HL-60/S4 treated with phorbol 12-myristate 13-acetate at 8.2 ng/mL for 4 days and 3 days (cell line): Measurements from ENCODE around the gene IGLL5.

Experiments used
- in situ Hi-C: fragments of 300-500 bp; cut with MboI; formaldehyde crosslinking; loops from 2 replicates; pipeline ENCODE4 v1.15.0; 2022; ENCODE audit warnings: low sequenced_read_pairs

IGLL5 gene

DNA sequence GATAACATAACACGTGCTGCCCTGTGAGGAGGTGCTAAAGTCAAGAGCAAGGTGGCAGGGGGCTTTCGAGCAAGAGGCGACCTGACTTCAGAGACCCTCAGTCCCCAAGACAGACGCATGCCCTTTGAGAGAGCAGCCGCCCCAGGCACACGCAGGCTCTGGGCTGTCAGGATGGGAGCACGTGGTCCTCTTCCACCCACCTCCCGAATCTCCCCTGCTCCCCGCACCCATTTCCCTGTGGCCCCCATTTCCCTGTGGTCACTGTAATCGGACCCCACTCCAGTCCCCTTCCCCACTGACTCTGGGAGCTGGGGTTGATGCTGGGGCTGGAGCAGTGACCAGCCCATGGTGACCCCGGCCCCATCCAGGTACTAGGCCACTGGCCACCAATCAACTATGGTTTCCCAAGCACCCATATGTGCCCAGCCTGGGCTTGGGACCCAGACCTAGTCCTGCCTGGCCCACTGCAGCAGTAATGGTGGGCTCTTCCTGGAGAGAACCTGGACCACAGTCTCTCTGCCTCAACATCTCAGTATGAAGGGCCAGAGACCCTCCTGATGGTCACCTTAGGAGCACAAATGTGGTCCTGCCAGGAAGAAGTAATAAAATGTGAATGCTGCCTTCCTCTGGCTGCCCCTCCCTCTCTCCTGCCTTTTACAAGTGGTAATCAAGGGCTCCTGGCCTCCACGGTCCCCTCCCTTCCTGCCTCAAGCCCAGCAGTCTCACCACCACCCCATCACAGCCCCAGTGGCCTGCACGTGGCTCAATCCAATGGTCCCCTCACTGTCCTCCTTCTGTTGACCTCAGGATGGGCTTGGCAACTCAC, 39.0 kb downstream of the IGLL5 start:
- in situ Hi-C loops: no loop called here

DNA sequence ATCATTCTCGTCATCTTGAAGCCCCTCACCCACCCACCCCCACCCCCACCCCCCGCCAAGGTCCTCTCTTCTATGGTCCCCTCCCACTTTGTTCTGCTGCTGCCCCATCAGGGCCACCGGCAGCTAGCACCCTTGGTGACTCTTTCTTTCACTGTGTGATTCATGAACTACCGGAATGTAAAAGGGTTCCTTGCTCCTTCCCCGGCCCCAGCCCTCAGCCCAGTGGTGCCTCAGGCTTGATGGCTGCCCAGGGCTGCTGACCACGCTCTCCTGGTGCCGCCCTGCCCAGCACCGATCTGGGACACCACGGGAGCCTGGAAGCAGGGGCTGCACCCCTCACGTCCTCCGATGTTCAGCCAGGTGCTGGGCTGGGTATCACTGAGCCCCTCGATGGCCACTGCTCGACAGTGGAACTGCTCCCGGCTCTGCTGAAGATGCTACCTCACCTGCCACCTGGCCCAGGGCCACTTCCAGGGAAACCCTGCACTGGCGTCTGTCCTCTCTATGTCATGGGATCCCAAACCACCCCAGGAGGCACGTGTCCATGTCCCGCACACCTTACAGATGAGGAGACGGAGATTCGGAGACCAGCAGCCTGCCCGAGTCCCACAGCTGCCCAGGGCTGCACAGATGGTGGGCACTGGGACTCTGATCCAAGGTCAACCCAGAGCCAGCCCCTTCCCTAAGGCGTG, 39.7 kb downstream of the IGLL5 start:
- in situ Hi-C loops: no loop called here

DNA sequence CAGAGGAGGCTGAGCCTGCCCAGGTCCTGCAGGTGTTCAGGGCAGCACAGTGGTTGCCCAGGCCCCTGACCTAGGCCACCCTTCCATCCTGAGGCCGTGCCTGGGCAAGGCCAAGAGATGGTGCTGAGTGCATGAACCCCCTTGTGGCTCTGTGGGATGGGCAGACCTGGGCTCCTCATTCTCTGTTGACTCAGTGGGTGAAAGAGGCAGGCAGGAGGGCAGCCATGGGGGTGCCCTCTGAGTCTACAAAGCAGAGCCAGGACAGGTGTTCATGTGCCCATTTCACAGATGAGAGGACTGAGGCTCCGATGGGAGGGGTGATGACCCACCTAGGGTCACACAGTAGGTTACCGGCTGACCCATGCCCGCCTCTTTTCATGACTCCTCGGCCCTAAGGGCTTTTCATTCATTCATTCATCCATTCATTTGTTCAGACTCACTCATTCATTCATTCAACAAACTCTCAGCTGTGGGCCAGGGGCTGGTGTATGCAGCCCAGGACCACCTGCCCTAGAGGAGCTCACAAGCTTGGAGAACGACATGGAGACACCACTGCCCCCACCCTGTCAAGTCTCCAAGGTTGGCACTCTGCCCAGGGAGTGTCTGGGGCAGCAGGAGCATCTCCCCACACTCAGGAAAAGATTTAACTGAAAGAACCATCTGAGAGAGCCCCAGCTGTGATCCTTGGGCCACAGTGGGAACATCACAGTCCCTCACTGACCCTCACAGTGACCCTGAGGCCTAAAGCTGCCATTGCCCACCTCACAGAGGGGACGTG, 40.5 kb downstream of the IGLL5 start:
- in situ Hi-C loops: no loop called here

DNA sequence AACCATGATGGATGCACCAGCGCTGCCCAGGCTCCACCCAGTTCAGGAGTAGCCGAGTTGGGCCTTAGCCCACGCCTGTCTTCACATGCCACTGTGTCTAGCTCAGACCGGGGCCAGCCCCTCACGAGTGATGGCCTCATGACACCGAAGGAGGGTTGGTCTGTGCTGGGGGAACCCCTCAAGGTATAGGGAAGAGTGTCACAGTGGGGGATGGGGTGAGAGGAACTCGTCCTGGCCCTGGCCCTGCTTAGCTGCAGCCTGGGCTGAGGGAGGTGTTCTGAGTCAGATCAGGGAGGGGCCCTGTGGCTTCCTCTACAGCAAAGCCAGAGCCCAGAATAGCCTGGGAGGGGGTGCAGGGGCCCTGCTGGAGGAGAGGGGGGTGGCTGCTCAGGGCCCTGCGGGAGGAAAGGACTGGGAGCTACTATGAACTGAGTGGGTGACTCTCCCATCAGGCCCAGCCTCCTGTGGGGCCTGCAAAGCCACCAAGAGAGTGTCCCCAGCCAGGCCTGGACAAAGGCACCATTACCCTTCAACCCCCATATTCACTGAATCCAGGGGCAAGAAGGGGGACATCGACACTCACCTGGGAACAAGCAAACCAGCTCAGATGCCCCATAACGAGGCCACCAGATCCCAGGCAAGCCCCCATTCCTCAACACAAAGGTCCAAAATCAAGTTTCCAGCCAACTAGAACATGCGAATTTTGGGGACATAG, 41.2 kb downstream of the IGLL5 start:
- in situ Hi-C loops: no loop called here

DNA sequence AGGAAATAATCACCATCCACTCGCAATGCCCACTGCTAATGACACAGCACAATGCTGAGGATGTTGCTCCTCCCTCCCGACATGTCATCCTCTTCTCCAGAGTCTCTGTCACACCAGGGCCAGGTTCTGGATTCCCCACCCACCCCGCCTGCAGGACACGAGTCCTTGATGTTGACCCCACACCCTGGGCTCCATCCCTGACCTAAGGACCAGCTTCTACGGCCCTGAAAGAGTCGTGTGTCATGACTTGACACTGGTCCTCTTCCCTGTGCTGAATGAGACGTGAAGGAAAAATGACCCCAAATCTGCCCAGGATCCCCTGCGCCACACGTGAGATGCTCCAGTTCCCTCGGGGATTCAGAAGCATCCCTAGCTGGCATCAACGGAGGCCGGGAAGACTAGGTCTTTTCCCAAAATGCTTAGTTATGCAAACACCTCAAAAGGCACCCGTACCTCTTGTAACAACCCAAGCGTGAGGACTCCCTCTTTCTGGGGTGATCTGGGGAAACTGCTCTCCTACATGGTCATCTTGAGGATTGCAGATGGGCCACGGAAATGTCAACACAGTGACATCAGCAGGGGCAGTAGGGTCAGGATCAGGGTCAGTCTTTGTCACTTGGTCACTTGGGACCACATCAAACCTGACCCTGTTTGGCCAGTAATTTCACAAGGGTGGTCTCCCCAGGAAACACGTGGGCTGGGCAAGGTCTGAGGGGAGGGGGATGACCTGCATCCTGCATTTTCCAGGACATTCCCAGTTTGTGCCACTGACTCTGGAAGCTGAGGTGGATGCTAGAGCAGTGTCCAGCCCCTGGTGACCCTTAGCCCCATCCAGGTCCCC, 42.0 kb downstream of the IGLL5 start:
- in situ Hi-C loops: no loop called here

DNA sequence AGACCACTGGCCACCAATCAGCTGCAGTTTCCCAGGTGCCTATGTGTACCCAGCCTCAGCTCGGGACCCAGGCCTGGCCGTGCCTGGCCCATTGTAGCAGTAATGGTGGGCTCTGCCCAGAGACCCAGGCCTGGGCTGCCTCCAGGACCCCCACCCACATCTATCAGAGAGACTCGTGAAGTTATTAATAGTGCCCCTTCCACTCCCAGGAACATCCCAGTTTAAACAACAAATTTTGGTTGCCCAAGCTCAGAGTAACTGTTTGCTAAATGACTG, 42.5 kb downstream of the IGLL5 start:
- in situ Hi-C loops: no loop called here

DNA sequence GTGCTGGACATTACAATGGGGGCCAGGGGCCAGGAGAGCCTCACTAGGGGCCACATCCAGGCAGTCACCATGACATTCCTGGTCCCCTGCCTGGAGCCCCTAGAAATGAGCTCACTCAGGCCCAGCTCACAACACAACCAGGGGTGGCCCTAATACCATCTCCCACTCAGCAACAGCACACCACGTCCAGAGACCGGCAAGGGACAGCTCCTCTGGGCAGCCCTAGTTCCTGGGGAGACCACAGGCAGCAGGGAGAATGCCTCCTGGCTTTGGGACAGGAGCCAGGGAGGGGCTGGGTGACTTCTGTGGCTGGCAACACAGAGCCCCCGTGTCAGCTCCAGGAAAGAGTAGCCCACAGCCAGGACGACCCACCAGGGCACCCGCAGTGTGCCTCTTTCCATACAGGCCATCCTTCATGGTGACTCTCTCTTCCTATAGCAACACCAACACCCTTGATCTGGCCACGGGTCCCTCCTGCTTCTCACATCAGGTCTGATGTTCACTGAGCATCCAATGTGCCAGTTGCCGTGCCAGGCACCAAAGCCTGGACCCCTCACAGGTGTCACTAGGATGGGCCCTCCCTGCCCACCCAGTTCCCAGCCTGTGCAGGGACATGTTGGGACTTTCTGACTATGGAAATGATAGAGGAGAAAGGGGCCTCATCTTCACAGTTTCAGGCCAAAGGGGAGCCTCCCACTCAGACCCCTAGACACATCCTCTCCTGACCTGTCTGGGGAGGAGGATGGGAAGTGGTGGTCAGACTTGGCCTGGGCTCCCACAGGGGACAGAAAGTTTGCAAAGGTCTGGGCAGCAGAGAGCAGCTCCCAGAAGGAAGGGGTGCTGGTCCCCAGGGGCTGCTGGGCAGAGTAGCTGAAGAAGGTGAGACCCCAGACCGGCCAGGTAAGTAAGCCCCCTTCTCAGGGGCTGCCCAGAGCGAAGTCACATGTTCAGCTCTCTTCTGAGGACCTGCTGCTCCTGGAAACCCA, 43.2 kb downstream of the IGLL5 start:
- in situ Hi-C loops: no loop called here

DNA sequence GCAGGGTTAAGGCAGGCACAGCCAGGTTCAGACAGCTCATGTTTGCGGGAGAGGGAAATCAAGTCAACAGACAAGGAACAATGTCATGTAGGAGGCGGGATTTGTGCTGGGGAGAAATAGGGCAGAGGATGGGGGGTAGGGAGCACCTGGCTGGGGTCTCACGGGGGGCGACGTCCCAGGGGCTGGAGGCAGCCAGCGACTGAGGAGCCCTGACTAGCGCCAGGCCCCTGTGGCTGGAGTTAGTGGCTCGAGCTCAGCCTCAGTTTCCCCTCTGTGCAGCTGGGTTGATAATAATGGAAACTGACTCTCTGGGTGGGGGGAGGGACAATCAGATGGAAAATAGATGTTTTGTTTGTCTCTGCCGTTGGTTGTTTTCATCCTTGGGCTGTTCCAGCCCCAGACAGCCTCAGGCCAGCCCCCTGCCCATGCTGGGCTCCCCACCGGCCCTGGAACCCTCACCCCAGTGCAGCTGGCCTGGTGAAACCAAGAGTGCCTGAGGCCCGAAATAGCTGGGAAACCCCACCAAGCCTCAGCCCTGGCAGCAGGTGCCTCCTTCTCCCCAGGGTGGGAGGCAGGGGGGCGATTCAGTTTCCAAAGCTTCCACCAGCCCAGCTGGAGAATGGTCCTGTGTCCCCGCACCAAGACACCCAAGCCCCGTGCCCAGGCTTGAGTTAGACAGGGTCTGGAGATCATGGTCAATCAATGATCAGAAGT, 44.1 kb downstream of the IGLL5 start:
- in situ Hi-C loops: no loop called here

DNA sequence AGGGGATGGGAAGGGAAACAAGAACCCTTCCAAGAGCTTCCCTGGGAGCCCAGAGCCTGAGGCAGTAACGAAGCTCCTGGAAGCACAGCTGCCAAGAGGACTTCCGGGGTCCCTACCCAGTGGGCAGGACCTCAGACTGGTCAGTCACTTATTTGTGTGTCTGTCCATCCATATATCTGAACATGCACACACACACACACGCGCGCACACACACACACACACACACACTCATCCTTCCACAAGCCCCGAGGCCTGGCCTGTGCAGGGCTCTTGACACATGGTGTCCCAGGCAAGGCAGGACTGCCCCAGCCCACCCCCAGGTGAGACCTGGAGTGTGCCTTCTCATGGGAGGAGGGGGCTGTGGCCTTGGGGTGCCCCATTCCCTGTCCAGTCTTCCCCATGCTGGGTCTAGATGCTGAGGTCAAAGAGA, 44.9 kb downstream of the IGLL5 start:
- in situ Hi-C loops: no loop called here

DNA sequence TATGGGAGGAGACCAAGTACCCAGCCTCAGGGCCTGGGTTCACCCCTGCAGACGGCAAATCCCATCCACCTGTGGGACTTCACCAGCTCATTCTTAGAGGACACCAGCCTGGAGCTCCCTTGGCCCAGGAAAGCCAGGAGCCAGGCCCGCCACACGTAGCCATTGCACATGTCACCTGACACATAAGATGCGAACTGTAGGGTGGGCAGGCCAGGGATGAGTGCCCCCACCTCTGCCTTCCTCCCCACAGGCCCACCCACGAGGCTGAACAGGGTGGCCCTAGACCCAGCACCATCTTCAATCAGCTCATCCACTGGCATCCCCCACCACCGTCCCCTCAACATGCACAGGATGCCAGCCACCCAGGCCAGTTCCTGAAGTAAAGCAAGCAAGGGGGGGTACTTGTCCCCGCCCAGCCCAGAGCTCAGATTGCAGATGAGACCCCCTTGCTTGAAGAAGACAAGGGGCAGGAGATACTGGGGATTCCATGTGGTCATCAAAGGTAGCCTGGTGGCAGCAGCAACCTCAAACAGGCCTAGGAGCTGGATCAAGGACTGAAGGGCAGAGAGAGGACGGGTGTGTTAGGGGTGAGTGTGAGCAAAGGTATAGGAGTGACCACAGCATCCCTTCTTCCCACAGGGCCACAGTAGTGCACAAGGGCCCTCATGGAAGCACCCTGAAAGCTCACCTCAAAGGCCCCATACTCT, 45.6 kb downstream of the IGLL5 start:
- in situ Hi-C loops: no loop called here

DNA sequence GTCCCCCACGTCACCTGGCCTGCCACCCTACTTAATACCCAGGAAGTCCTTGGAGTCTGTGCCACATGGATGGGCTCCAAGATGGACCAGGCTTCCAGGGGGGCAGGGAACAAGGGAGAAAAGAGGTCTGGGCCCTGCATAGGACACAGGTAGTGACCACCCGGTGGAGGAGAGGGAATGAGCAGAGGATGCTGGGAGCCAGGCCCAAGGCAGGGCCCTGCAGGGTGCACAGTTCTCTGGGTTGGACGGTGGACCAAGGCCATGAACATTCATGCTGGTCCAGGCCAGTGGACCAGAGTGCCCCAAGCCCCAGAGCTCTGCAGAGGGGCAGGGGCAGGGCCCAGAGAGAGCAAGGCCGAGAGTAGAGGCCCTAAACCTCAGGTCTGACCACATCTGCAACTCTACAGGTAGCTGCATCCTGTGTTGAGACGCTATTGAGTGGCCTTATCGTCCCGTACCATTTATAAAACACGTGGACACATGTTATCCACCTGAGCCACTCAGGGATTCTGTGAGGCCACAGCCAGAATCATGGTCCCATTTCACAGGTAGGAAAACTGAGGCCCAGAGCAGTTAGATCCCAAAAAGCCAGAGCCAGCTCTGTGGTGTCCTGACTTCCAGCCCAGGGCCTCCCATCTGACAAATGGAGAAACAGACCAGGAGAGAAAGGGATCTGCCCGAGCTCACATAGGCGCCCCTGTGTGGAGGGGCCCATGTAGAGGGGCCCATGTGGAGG, 46.4 kb downstream of the IGLL5 start:
- in situ Hi-C loops: no loop called here

DNA sequence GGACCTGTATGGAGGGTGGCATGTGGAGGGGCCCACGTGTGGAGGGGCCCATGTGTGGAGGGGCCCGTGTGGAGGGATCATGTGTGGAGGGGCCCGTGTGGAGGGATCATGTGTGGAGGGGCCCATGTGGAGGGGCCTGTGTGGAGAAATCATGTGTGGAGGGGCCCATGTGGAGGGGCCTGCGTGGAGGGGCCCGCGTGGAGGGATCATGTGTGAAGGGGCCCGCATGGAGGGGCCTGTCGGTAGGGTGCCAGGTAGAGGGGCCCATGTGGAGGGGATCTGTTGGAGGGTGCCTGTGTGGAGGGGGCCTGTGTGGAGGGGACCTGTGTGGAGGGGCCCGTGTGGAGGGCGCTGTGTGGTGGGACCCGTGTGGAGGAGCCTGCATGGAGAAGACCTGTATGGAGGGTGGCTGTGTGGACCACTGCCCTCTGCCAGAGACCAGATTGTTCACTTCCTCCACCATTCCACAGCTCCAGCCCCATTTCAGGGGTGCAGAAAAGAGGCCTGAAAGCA, 47.0 kb downstream of the IGLL5 start:
- in situ Hi-C loops: no loop called here

DNA sequence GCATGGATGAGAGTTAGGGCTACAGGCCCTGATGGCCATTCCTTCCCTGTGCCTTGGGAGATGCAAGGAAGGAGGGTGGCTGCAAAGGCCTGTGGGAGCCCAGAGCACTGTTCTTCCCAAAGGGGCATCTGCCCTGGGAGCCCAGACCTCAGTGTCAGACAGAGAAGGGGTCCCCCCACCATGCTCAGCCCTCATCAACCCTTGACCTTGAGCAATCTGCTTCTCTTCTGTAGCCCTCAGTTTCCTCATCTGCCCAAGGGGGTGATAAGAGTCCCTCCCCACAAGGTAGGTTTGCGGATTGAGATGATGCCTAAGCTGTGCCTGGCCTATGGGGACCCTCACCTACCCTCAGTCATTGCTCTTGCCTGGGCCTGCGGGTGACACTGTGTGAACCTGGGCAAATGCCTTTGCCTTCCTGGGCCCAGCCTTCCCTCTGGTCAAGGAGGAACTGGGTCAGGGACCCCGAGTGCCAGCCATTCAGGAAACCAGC, 47.5 kb downstream of the IGLL5 start:
- in situ Hi-C loops: no loop called here

DNA sequence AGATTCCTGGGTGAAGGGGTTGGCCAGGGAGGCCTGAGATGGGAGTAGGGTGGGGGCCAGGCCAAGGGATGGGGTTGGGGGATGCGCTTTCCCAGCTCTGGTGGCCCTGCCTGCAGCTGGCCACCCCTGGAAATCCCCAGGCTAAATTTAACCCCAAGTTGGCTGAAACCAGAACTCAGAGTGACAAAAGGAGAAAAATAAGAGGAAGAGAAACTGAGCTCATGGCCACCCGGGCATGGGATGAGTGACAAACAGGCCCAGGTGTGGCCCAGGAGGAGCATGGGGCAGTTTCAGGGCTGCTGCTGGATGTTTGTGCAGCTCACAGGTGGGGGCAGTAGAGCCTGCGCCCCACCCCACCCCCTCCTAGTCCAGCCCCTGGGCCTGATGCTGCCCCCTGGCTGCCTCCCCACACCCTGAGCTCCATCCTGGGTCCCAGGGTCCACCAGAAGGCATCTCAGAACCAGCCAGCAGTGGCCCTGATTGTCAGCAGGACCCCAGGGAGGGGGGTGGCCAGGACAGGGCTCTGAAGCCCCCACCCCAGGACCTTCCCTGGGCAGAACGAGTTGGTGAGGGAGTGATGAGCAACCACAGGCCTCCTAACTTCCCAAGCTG, 48.0 kb downstream of the IGLL5 start:
- in situ Hi-C loops: no loop called here

DNA sequence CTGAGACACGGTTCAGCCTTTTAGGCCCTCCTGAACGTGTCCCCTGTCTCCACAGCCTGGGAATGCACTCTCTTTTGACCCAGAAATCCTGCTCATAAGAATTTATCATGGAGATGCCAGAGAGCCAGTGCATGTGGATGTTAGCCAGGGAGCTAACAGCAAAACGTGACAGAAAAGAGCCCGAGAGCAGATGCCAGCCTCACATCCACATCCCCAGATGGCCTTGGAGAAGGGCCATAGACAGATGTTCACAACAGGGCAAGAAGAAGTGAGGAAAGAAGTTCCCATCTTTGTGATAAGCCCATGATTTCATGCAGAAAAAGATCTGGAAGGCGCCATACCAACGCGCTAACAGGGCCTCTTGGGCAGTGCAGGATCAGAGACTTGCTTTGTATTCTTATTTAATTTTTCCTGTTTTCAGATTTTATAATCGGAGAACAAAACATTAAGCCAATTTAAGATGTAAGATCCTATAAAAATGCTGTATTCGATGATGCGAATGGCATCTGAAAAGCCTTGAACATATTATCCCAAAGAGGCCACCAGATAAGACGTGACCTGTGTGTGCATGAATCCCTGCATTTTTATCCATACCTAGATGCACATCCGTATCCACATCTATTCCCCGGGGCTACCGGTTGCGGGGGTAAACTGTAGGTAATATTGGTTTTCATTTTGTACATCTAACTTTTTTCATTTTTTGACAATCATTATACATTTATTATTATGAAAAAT, 48.7 kb downstream of the IGLL5 start:
- in situ Hi-C loops: no loop called here
